ENCODE results near the gene ITPR2. TPM values are rescaled to one million over a fixed set of nuclear protein-coding genes. Genes with fewer than 3 reads are reported as not detected.

ITPR2 gene
- total RNA-seq, 2 donors from 2014 or later = 42.6 to 76.9 TPM

DNA sequence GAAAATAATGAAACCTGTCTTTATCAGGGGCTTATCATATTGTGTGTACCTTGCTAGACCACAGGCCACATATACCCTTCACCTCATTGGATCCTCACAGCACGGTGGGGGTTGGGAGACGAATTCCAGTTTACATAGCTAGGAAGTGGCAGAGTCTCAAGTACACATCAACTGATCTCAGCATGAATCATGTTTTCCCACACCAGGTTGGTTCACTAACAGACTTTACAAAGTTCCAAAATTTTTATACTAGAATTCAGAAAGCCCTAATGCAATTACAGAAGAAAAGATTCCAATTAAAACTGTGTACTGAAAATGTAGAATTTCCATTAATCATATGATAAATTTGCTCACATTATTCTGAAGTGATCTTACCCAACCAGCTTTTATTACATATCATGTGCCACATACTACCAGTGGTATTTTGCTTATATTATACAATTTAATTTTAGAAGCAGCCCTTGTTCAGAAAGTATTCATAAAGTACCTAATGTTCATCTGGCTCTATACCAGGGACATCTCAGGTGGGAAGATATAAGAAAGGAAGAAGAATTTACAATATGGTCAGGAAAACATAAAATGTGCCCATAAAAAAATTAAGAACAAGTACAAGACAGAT lies 196.2 kb downstream of the ITPR2 start:
- H3K27ac Mint-ChIP-seq = no peak overlapping the region
- no peaks in the 10 kb centered on the region for H3K27me3 Mint-ChIP-seq
- peaks cover 13% of the 10 kb centered on the region for H3K36me3 Mint-ChIP-seq
- DNase-seq (ENCODE audit: low spot score) = no peak
- no peaks in the 10 kb centered on the region for H3K9me3 Mint-ChIP-seq
- H3K4me3 Mint-ChIP-seq = no peak overlapping the region
- peaks cover 7 to 17% of the 10 kb centered on the region in 2 donors for H3K4me1 Mint-ChIP-seq (ENCODE audit: low read depth in 2 of 2)
- no peak for ATAC-seq

DNA sequence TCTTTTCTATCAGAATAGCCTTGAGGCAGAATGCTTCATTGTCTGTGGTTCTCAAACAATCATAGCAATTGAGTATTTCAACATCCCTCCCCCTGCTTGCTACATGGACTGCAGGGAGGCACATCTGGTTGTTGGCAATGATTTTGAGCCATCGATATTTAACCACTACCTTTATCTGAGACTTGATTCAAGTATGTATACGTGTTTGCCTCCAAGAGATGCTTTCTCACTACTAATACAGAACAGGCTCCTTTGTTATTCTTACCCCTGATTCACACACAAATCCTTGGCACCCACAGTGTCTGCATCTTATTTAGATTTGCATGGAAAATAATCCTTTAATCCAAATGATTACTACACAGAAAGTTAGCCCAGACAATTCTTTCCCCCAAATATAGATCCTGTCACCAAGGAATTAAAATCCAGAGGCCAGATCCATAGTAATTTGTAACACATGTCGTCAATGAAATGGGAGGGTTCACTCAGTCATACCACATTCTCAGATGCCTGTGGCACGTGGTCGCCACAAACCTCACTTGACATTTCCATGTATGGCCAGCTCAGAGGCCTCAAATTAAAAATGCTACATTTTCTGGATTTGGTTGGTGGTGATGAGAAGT lies 199.3 kb downstream of the ITPR2 start:
- peaks cover 16% of the 10 kb centered on the region for H3K36me3 Mint-ChIP-seq
- no peak for ATAC-seq
- H3K4me3 Mint-ChIP-seq = no peak overlapping the region

DNA sequence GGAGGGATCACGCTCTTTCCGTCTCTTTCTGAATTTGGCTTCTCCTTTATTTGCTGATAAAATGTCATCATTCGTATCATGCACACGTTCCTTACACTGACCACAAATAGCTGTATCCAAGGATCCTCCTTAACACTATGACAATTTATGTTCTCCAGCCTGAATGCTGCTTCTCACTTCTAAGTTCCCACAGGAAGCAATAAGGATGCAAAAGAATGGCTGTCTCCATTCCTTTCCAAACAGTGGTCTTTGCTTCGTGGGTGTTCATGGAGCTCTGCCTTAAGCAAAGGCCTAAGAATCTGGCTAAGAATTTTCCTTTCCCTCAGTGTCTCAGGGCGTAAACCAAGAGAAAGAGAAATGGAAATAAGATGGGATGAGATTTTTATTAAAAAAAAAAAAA lies 200.2 kb downstream of the ITPR2 start:
- H3K4me1 Mint-ChIP-seq (ENCODE audit: low read depth in 2 of 2) = peaks cover 18 to 26% of the 10 kb centered on the region in 2 donors
- no peak for ATAC-seq
- no peaks in the 10 kb centered on the region for H3K27me3 Mint-ChIP-seq
- peak overlapping the region in 1 of 2 donors; percentile 45 for H3K27ac Mint-ChIP-seq
- no peaks in the 10 kb centered on the region for H3K9me3 Mint-ChIP-seq
- H3K4me3 Mint-ChIP-seq = no peak overlapping the region
- DNase-seq (ENCODE audit: low spot score) = no peak
- peaks cover 11% of the 10 kb centered on the region for H3K36me3 Mint-ChIP-seq

More for the DNA sequence above, 199.3 kb downstream of the ITPR2 start:
- Mint-ChIP-seq H3K4me1 (ENCODE audit: low read depth in 2 of 2) (peaks cover 11 to 22% of the 10 kb centered on the region in 2 donors), H3K27ac (no peak overlapping the region), H3K9me3 (no peaks in the 10 kb centered on the region), H3K27me3 (no peaks in the 10 kb centered on the region)
- no peak for DNase-seq (ENCODE audit: low spot score)

DNA sequence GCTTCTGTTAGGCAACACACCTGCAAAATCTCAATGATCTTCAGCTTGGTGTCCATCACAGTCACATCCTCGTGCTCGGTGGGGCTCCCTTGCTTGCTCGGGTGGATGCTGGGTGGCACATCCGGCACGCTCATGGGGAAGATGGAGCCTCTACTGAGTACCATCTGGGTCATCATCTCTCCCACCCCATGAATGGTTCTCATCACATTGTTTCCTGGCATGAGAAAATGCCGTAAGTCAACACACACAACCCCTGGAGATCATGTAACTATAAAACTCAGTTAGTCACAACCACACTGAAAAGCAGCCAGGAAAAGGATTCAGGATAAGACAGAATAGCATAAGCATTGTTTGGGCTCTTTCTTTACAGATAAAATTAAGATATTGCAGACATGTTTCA lies 201.1 kb downstream of the ITPR2 start:
- ATAC-seq (no peak), DNase-seq (ENCODE audit: low spot score) (no peak)
- Mint-ChIP-seq H3K27ac (no peak overlapping the region), H3K36me3 (peaks cover 17% of the 10 kb centered on the region), H3K9me3 (no peaks in the 10 kb centered on the region), H3K27me3 (no peaks in the 10 kb centered on the region), H3K4me3 (no peak overlapping the region), H3K4me1 (ENCODE audit: low read depth in 2 of 2) (peaks cover 24 to 33% of the 10 kb centered on the region in 2 donors)

DNA sequence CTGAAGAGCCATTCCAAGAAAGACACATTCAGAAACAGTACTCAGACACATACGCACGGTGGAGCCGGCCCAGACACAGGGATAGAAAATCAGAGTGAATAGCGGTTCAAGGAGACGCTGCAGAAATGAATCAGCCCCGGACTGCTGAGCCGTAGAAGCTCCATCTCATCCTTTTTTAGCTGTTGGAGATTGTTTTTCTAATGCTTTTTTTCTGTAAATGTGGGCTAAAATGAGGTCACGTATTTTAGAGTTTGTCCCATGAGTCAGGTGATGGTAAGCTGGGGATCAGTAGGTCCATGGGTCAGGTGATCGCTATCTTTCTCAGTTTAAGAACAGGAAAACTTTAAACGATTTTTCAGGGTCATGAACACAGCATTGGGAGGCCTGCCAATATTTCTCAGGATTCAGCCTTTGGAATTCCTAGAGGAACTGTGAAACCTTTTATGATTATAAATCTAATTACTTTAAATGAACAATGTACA lies 202.4 kb downstream of the ITPR2 start:
- Mint-ChIP-seq H3K9me3 (no peaks in the 10 kb centered on the region), H3K36me3 (peaks cover 24% of the 10 kb centered on the region), H3K4me3 (no peak overlapping the region), H3K4me1 (ENCODE audit: low read depth in 2 of 2) (peaks cover 34 to 43% of the 10 kb centered on the region in 2 donors), H3K27me3 (no peaks in the 10 kb centered on the region), H3K27ac (peak overlapping the region; percentile 45 to 75)
- no peak for ATAC-seq
- DNase-seq (ENCODE audit: low spot score) = no peak

DNA sequence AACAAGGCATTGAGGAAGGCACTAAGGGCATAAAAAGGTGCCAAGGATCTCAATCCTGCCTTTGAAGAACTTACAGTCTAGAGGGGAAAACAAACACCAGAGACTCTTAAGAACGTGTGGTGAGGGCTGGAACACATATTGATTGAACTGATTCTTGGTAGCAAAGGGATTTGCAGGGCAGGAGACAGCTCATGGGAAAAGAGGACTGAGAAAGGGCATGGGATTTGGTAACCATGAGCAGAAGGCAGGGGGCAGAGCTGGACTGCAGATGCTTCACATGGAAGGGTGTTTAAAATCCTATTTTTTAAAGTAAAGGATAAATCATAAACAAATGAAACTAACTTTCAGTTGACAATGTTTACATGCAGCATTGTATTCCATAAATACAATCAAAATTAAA lies 203.1 kb downstream of the ITPR2 start:
- ATAC-seq = no peak
- DNase-seq (ENCODE audit: low spot score) = no peak
- Mint-ChIP-seq H3K4me1 (ENCODE audit: low read depth in 2 of 2) (peaks cover 35 to 45% of the 10 kb centered on the region in 2 donors), H3K4me3 (no peak overlapping the region), H3K27me3 (no peaks in the 10 kb centered on the region), H3K27ac (peak overlapping the region; percentile 45 to 75), H3K36me3 (peaks cover 26% of the 10 kb centered on the region), H3K9me3 (no peaks in the 10 kb centered on the region)

DNA sequence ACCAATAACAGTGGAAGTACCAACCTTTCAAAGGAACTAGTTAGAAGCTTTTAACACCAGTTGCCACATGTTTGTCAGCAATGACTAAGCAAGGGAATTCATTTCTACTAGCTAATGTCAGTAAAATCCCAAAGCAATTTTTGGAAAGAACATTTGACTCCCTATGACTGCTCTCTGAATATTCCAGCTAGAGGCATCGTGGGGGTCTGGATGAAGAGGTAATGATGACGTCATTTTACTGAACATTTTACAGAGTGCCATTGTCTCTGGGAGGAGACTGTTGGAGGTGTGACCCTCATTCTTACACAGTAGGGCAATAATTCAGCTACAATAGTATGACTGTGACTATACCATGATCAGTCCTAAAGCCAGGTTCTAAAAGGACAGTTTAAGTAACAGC lies 204.8 kb downstream of the ITPR2 start:
- Mint-ChIP-seq H3K4me1 (ENCODE audit: low read depth in 2 of 2) (peaks cover 33 to 40% of the 10 kb centered on the region in 2 donors), H3K27me3 (no peaks in the 10 kb centered on the region), H3K36me3 (peaks cover 28% of the 10 kb centered on the region), H3K4me3 (peak overlapping the region; percentile 39), H3K27ac (peak overlapping the region; percentile 9 to 75), H3K9me3 (no peaks in the 10 kb centered on the region)
- DNase-seq (ENCODE audit: low spot score) (no peak), ATAC-seq (peak; percentile 66)

DNA sequence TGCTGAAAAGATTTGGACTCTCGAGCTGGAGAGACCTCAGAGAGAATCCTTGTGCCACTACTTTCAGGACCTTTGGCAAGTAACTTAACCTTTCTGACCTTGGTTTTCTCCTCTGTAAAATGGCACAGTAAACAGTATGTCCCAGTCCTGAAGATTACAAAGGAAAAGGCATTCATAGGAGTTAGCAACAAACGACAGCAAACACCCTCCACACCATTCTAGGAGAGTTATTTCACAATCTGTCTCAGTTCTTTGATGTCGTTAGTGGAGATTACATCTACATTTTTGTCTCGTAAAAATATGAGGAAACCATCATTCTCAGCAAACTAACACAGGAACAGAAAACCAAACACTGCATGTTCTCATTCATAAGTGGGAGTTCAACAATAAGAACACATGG lies 205.7 kb downstream of the ITPR2 start:
- peak overlapping the region; percentile 75 for H3K4me3 Mint-ChIP-seq
- DNase-seq (ENCODE audit: low spot score) = no peak
- no peaks in the 10 kb centered on the region for H3K9me3 Mint-ChIP-seq
- peaks cover 28% of the 10 kb centered on the region for H3K36me3 Mint-ChIP-seq
- peak overlapping the region; percentile 85 to 91 for H3K27ac Mint-ChIP-seq
- no peak for ATAC-seq
- peaks cover 33 to 40% of the 10 kb centered on the region in 2 donors for H3K4me1 Mint-ChIP-seq (ENCODE audit: low read depth in 2 of 2)
- no peaks in the 10 kb centered on the region for H3K27me3 Mint-ChIP-seq

DNA sequence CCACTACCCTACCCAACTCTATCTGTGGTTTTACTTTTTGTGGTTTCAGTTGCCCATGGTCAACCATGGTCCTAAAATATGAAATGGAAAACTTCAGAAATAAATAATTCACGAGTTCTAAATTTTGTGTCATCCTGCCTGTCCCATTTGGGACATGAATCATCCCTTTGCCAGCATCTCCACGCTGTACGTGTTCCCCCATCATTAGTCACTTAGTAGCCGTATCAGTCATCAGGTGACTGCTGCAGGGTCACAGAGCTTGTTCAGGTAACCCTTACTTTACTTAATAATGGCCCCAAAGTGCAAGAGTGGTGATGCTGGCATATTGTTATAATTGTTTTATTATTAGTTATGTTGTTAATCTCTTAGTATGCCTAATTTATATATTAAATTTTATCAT lies 209.9 kb downstream of the ITPR2 start:
- Mint-ChIP-seq H3K9me3 (no peaks in the 10 kb centered on the region), H3K36me3 (peaks cover 30% of the 10 kb centered on the region), H3K4me3 (no peak overlapping the region), H3K27me3 (no peaks in the 10 kb centered on the region), H3K27ac (no peak overlapping the region), H3K4me1 (ENCODE audit: low read depth in 2 of 2) (peaks cover 20 to 25% of the 10 kb centered on the region in 2 donors)
- ATAC-seq (no peak), DNase-seq (ENCODE audit: low spot score) (no peak)

DNA sequence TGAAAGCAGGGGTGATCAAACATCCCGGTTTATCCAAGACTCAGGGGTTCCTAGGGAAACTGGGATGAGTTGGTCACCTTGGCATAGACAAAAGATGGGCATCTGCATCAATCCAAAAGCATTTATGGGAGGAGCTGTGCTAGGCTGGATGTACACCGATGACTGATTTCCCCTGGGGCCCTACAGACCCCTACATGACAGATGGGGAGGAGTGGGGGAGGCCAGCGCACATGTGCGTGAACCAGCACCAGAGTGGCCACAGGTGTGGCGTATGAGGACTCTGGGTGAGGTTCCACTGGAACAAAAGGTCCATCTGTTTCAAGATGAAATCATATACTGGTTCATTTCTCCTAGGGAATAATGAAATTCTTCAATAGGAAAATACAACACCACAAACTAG lies 210.4 kb downstream of the ITPR2 start:
- no peaks in the 10 kb centered on the region for H3K27me3 Mint-ChIP-seq
- peaks cover 19 to 22% of the 10 kb centered on the region in 2 donors for H3K4me1 Mint-ChIP-seq (ENCODE audit: low read depth in 2 of 2)
- ATAC-seq (no peak), DNase-seq (ENCODE audit: low spot score) (no peak)
- peak overlapping the region in 1 of 2 donors; percentile 21 for H3K27ac Mint-ChIP-seq
- H3K9me3 Mint-ChIP-seq = no peaks in the 10 kb centered on the region
- H3K36me3 Mint-ChIP-seq = peaks cover 30% of the 10 kb centered on the region
- no peak overlapping the region for H3K4me3 Mint-ChIP-seq

DNA sequence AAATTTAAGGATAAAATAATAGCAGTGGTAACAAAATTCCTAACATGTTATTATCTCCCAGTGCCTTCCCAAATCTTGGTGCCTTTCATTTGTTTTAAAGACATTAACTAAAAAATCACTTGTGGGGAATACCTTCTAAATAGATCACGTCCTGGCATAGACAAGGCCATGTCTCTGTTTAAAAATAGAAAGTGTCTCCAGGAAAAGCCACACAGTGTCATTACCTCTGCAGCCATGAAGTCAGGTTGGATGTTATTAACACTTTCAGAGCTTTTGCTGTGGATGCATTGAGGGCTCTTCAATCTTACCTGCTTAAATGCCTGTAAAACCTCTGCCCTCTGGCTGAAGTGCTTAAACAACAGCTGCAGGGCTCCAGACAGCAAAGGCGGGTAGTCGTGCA lies 211.1 kb downstream of the ITPR2 start:
- no peak for DNase-seq (ENCODE audit: low spot score)
- ATAC-seq = no peak
- Mint-ChIP-seq H3K36me3 (peaks cover 24% of the 10 kb centered on the region), H3K27me3 (no peaks in the 10 kb centered on the region), H3K4me3 (no peak overlapping the region), H3K9me3 (no peaks in the 10 kb centered on the region), H3K4me1 (ENCODE audit: low read depth in 2 of 2) (peaks cover 13 to 16% of the 10 kb centered on the region in 2 donors), H3K27ac (peak overlapping the region in 1 of 2 donors; percentile 21)

DNA sequence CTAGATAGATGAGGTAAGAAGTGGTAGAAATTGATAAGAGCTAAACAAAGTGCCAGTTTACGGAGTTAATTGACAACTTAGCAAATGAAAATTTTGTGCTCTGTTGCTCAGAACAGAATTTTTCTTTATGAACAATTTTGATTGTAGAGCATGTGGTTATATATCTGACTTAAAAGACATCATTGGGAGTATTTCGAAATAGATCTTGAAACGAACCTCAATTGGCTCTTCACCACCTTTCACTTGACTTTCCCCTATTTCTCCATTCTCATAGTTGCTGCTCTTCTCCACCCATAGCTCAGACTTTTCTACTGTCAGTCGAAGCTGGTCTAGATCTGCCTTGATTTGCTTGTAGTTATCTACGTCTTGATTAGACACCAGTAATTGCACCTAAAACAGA lies 212.1 kb downstream of the ITPR2 start:
- peaks cover 5 to 6% of the 10 kb centered on the region in 2 donors for H3K4me1 Mint-ChIP-seq (ENCODE audit: low read depth in 2 of 2)
- H3K36me3 Mint-ChIP-seq = peaks cover 17% of the 10 kb centered on the region
- DNase-seq (ENCODE audit: low spot score) (no peak), ATAC-seq (no peak)
- no peak overlapping the region for H3K27ac Mint-ChIP-seq
- no peaks in the 10 kb centered on the region for H3K9me3 Mint-ChIP-seq
- H3K4me3 Mint-ChIP-seq = no peak overlapping the region
- no peaks in the 10 kb centered on the region for H3K27me3 Mint-ChIP-seq

DNA sequence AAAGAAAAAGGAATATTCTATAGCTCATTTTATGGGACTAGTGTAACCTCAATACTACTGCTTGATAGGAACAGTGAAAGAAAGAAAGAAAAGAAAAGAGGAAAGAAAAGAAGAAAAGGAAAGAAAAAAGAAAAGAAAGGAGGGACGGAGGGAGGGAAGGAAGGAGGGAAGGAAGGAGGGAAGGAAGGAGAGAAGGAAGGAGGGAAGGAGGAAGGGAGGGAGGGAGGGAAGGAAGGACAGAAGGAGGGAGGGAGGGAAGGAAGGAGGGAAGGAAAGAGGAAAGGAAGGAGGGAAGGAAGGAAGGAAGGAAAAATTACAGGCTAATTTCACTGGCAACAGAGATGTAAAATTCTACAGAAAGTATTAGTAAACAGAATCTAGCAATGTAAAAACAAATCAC lies 215.5 kb downstream of the ITPR2 start:
- H3K27ac Mint-ChIP-seq = no peak overlapping the region
- no peak for ATAC-seq
- no peak for DNase-seq (ENCODE audit: low spot score)
- H3K36me3 Mint-ChIP-seq = peaks cover 10% of the 10 kb centered on the region
- no peaks in the 10 kb centered on the region for H3K9me3 Mint-ChIP-seq
- no peaks in the 10 kb centered on the region for H3K27me3 Mint-ChIP-seq
- no peak overlapping the region for H3K4me3 Mint-ChIP-seq
- H3K4me1 Mint-ChIP-seq (ENCODE audit: low read depth in 2 of 2) = no peaks in the 10 kb centered on the region

DNA sequence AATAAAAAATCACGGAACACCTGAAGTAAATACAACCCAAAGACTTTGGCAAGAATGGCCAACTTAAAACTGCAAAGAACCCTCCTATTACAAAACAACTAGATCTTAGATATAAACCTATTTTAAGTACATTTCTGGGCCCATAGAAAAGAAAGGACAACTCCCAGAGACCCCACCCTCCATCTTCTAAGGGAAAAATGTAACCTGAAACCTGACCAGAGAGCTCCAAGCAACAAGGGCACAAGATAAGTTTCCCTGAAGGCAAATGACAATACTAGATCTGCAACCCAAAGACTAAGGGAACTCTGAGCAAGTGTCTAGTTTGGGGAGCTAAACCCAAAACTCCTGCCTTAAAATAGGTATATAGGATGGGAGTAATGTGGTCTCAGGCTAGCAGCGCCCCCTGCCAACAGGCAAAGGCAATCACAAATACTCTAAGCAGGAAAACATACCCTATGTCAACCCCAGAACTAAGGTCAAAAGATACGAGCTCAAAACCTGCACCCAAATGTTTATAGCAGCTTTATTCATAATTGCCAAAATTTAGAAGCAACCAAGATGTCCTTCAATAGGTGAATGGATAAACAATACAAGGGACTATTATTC lies 218.9 kb downstream of the ITPR2 start:
- Mint-ChIP-seq H3K4me1 (ENCODE audit: low read depth in 2 of 2) (no peaks in the 10 kb centered on the region), H3K9me3 (no peaks in the 10 kb centered on the region), H3K4me3 (no peak overlapping the region), H3K27ac (peak overlapping the region in 1 of 2 donors; percentile 66), H3K27me3 (no peaks in the 10 kb centered on the region), H3K36me3 (no peaks in the 10 kb centered on the region)
- ATAC-seq (peak in 1 of 2 donors; percentile 61), DNase-seq (ENCODE audit: low spot score) (no peak)

All from natural killer cell treated with Interleukin-12 subunit alpha and Interleukin-12 subunit beta and Interleukin-15 and Interleukin-18, amount 100 ng/mL, for 72 hours (primary cell).